MM.1S (cell line): ENCODE data around the gene GRHPR.

Experiments
- DNase-seq: peaks from one replicate; pipeline ENCODE4 v3.0.0-alpha.2; 2015
- H2AFZ ChIP-seq: fragments of 300-600 bp; sonication (generic); 2 replicates; pipeline ENCODE4 v1.6.0; 2016; ENCODE audit warnings: antibody characterized with exemption, low read length
- H3F3A ChIP-seq: fragments of 300-600 bp; sonication (generic); 2 replicates; pipeline ENCODE4 v1.6.1; 2016; ENCODE audit warnings: mild to moderate bottlenecking, antibody characterized with exemption, low read length, moderate library complexity, mixed read lengths; ENCODE audit not compliant: insufficient read depth
- H3K27ac ChIP-seq: fragments of 300-600 bp; sonication (generic); 2 replicates; pipeline ENCODE4 v1.5.1; 2016; ENCODE audit warnings: mild to moderate bottlenecking, low read length
- H3K27me3 ChIP-seq: fragments of 300-600 bp; sonication (generic); replicated peaks from 2 replicates; pipeline ENCODE4 v1.6.0; 2016; ENCODE audit warnings: low read length; ENCODE audit not compliant: insufficient read depth
- H3K36me3 ChIP-seq: fragments of 300-600 bp; sonication (generic); replicated peaks from 2 replicates; pipeline ENCODE4 v1.6.1; 2016; ENCODE audit warnings: mild to moderate bottlenecking, low read length, mixed read lengths; ENCODE audit not compliant: insufficient read depth
- H3K4me1 ChIP-seq: fragments of 300-600 bp; sonication (generic); 2 replicates; pipeline ENCODE4 v1.6.1; 2016; ENCODE audit warnings: low read length, mixed read lengths
- H3K4me2 ChIP-seq: fragments of 300-600 bp; sonication (generic); 2 replicates; pipeline ENCODE4 v1.6.0; 2016; ENCODE audit warnings: low read depth, low read length
- H3K4me3 ChIP-seq: fragments of 300-600 bp; sonication (generic); 2 replicates; pipeline ENCODE4 v1.5.1; 2016; ENCODE audit warnings: low read length, mixed read lengths
- H3K79me2 ChIP-seq: fragments of 300-600 bp; sonication (generic); 2 replicates; pipeline ENCODE4 v1.6.1; 2016; ENCODE audit warnings: mixed run types, low read length, mixed read lengths
- H3K9ac ChIP-seq: fragments of 300-600 bp; sonication (generic); 2 replicates; pipeline ENCODE4 v1.6.1; 2016; ENCODE audit warnings: low read length, mixed read lengths
- H3K9me2 ChIP-seq: fragments of 300-600 bp; sonication (generic); replicated peaks from 2 replicates; pipeline ENCODE4 v1.6.1; 2016; ENCODE audit warnings: mild to moderate bottlenecking, low read length, mixed read lengths; ENCODE audit not compliant: insufficient read depth
- H3K9me3 ChIP-seq: fragments of 300-600 bp; sonication (generic); replicated peaks from 2 replicates; pipeline ENCODE4 v1.6.1; 2016; ENCODE audit warnings: mild to moderate bottlenecking, low read length, mixed read lengths; ENCODE audit not compliant: insufficient read depth
- H4K20me1 ChIP-seq: fragments of 300-600 bp; sonication (generic); 2 replicates; pipeline ENCODE4 v1.6.1; 2016; ENCODE audit warnings: mild to moderate bottlenecking, low read length, moderate library complexity, mixed read lengths; ENCODE audit not compliant: insufficient read depth
- EZH2 ChIP-seq: fragments of 300-600 bp; sonication (generic); optimal IDR thresholded peaks from 2 replicates; pipeline ENCODE3; 2017; ENCODE audit warnings: low read depth, mild to moderate bottlenecking, antibody characterized with exemption, low read length, mixed read lengths
- EZH2phosphoT487 ChIP-seq: fragments of 300-600 bp; sonication (generic); IDR thresholded peaks from 2 replicates; pipeline ENCODE4 v1.6.1; 2018; ENCODE audit warnings: antibody characterized with exemption, low read length
- TF ChIP-seq, protein P1 (sequence below): fragments of 300-600 bp; sonication (generic); IDR thresholded peaks from 2 replicates; pipeline ENCODE4 v1.5.1; 2016; ENCODE audit warnings: antibody characterized with exemption, low read length, mixed read lengths

The GRHPR gene

DNA sequence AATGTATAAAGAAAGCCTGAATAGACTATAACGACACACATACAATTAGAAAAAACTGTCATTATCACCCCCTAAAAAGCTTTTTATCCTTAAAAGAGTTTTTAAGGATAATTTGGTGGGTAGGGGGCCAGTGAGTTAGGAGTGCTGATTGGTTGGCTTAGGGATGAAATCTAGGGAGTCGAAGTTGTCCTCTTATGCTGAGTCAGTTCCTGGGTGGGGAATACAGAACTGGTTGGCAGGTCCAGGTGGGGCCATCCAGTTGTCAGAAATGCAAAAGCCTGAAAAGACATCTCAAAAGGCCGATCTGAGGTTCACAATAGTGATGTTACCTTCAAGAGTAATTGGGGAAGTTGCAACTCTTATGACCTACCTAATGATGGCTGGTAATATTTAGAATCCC is 29.1 kb downstream of the GRHPR start:
- no peaks in the 10 kb centered on the region; the same call in 1 of the 2 replicates for H4K20me1 ChIP-seq
- no peaks in the 10 kb centered on the region for H3K36me3 ChIP-seq
- H3K27ac ChIP-seq = no peak overlapping the region
- H3K27me3 ChIP-seq = no peaks in the 10 kb centered on the region
- no peak overlapping the region for H3K9ac ChIP-seq
- DNase-seq = no peak
- H3F3A ChIP-seq = no peaks in the 10 kb centered on the region
- no peaks in the 10 kb centered on the region for H3K9me2 ChIP-seq
- no peak overlapping the region for H3K4me3 ChIP-seq
- H3K9me3 ChIP-seq = no peaks in the 10 kb centered on the region
- no peak overlapping the region for H3K4me2 ChIP-seq
- no peak overlapping the region for H2AFZ ChIP-seq
- TF ChIP-seq, protein P1, sequence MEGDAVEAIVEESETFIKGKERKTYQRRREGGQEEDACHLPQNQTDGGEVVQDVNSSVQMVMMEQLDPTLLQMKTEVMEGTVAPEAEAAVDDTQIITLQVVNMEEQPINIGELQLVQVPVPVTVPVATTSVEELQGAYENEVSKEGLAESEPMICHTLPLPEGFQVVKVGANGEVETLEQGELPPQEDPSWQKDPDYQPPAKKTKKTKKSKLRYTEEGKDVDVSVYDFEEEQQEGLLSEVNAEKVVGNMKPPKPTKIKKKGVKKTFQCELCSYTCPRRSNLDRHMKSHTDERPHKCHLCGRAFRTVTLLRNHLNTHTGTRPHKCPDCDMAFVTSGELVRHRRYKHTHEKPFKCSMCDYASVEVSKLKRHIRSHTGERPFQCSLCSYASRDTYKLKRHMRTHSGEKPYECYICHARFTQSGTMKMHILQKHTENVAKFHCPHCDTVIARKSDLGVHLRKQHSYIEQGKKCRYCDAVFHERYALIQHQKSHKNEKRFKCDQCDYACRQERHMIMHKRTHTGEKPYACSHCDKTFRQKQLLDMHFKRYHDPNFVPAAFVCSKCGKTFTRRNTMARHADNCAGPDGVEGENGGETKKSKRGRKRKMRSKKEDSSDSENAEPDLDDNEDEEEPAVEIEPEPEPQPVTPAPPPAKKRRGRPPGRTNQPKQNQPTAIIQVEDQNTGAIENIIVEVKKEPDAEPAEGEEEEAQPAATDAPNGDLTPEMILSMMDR = no peak
- TF ChIP-seq EZH2phosphoT487 (no peak), EZH2 (no peak)
- peaks cover 71% of the 10 kb centered on the region for H3K79me2 ChIP-seq
- H3K4me1 ChIP-seq = peaks cover 6% of the 10 kb centered on the region

DNA sequence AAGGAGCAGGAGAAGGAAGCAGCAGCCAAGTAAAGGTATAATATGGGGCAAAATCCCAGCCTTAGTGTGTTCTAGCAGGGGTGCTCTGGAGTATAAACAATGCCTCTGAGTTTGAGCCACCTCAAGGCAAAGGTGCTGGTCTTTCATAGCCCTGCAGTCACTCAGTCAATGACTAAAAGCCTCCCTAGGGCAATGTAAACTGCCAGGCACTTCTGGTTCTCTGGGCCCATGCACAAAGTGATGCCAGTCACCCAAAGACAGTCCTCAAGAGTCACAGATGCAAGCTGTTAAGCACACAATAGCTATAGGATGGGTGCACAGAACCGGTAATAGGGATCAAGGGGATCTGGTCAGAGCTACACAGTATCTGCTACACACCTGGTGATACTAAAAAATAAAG is 30.1 kb downstream of the GRHPR start:
- Histone ChIP-seq H3K27ac (no peak overlapping the region), H3K27me3 (no peaks in the 10 kb centered on the region), H3K79me2 (peaks cover 73% of the 10 kb centered on the region), H2AFZ (no peak overlapping the region), H3K9ac (no peak overlapping the region), H3K9me2 (no peaks in the 10 kb centered on the region), H4K20me1 (no peaks in the 10 kb centered on the region; the same call in 1 of the 2 replicates), H3F3A (no peaks in the 10 kb centered on the region), H3K4me2 (no peak overlapping the region), H3K9me3 (no peaks in the 10 kb centered on the region), H3K4me3 (no peak overlapping the region), H3K36me3 (no peaks in the 10 kb centered on the region), H3K4me1 (peaks cover 6% of the 10 kb centered on the region)
- no peak for DNase-seq
- TF ChIP-seq, protein P1 = no peak

DNA sequence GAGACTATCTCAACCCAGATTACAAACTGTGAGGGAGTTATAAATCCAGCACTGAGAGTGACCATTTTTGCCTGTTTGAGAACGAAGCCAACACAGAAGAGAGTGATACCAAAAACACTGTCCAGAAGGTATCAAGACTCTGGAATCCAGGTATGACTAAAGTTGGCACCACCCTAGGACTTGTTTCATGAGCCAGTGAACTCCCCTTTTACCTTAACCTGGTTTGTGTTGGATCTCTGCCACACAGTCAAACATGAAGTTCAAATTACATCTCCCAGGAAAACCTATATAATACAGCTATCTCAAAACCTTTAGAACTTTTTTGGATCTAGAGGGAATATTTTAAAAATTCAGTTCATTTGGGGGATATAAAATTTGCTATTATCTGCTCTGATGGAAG is 31.3 kb downstream of the GRHPR start:
- H3K36me3 ChIP-seq = no peaks in the 10 kb centered on the region
- H3F3A ChIP-seq = no peaks in the 10 kb centered on the region
- H3K27me3 ChIP-seq = no peaks in the 10 kb centered on the region
- peaks cover 6% of the 10 kb centered on the region for H3K4me1 ChIP-seq
- no peak overlapping the region for H3K9ac ChIP-seq
- no peak for DNase-seq
- no peak overlapping the region for H2AFZ ChIP-seq
- H3K9me3 ChIP-seq = no peaks in the 10 kb centered on the region
- TF ChIP-seq EZH2phosphoT487 = no peak
- TF ChIP-seq EZH2 = no peak
- TF ChIP-seq, protein P1 = no peak
- H3K27ac ChIP-seq = no peak overlapping the region
- no peak overlapping the region for H3K4me2 ChIP-seq
- H4K20me1 ChIP-seq = no peaks in the 10 kb centered on the region; the same call in 1 of the 2 replicates
- H3K79me2 ChIP-seq = peaks cover 68% of the 10 kb centered on the region
- H3K9me2 ChIP-seq = no peaks in the 10 kb centered on the region
- H3K4me3 ChIP-seq = no peak overlapping the region
